Right cardiac atrium (tissue), 5 donors: ENCODE measurements around the gene ACTN1. TPM values are rescaled to one million over a fixed set of nuclear protein-coding genes. Genes with fewer than 3 reads are reported as not detected.
"Not testable (repeated sequence)": the region's sequence is repeated elsewhere in the genome, so short reads cannot be mapped to it uniquely, and the experiment has no call there.

Experiments used
- ATAC-seq, 2 donors: fragments of 200-7000 bp; cut with Tn5 transposase; one replicate each; pipeline versions ENCODE4 v1.8.0 to v1.9.1; 2020; ENCODE audit warnings: moderate library complexity in 2 of 2, mild to moderate bottlenecking in 1 of 2
- DNase-seq, 3 donors: peaks; one replicate each; pipeline ENCODE4 v3.0.0-alpha.2; 2020
- H3K27ac ChIP-seq: one replicate; pipeline ENCODE4 v1.5.1; 2013; ENCODE audit warnings: mild to moderate bottlenecking, low read length, control low read depth, moderate library complexity
- H3K27me3 ChIP-seq: one replicate; pipeline ENCODE4 v1.6.1; 2013; ENCODE audit not compliant: control insufficient read depth, insufficient read depth
- H3K4me1 ChIP-seq: one replicate; pipeline ENCODE4 v1.6.1; 2013; ENCODE audit warnings: low read length; ENCODE audit not compliant: control insufficient read depth, insufficient read depth
- H3K4me3 ChIP-seq: one replicate; pipeline ENCODE4 v1.5.1; 2013; ENCODE audit warnings: low read length, control low read depth
- H3K9me3 ChIP-seq: one replicate; pipeline ENCODE4 v1.6.1; 2013; ENCODE audit warnings: low read length; ENCODE audit not compliant: control insufficient read depth
- WGBS: extraction: QIAGEN DNeasy Blood & Tissue Kit; methylation state at CpG from one replicate; pipeline ENCODE4 v1.1.7; 2013; 5-methylcytosine and 5-hydroxymethylcytosine counted together
- intact Hi-C, 4 donors: fragments of 100-400 bp; cut with DNase I; formaldehyde crosslinking; loops; one replicate each; pipeline versions ENCODE4 v1.11.0 to v1.14.0; 2022 to 2023
- polyA plus RNA-seq: library from polyadenylated mRNA; stranded (reverse); fragments of 200-250 nt; gene quantifications from one replicate; pipeline ENCODE4 v1.2.3, GENCODE V29; 2013
- total RNA-seq, 4 donors: library from RNA; stranded (reverse); fragmentation: NEBNext Ultra II Directional; extraction: Animal tissue kit (Norgen Biotek cat#: 25700); gene quantifications; one replicate each; pipeline ENCODE4 v1.2.1, GENCODE V29; 2021
- donor health status: healthy with polysubstance abuse.
- donor health status: DM: no; HTN: yes; CAD: no.
- donor health status: DM: no; HTN: no; CAD: no.
- donor health status: DM: no; HTN: yes; CAD: no; lungs with severe emphysema.
- donor health status: DM: yes; HTN: yes; CAD: no.

Gene ACTN1
- total and polyA plus RNA-seq, 5 donors, result 80.5 to 305 (median 155) TPM

DNA sequence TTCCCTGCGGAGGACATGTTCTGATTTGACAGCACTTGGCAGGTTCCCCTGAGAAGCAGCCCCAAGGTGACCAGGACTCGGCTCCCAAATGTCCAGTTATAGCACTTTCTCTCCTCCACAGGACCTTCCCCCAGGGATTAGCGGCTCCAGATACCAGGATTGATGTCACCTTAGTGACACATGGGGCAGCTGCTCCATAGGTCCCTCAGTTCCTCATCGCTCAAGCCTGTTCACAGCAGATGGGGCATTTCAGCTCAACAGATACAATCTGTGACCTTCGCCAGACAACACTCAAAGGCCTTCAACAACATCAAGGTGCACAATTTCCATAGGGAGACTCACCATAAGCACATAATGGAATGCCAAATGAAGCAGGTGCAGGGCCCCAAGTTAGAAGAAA lies 118.3 kb downstream of the ACTN1 start:
- Histone ChIP-seq H3K27me3 (no peaks in the 10 kb centered on the region), H3K4me1 (no peaks in the 10 kb centered on the region), H3K9me3 (peaks cover 2% of the 10 kb centered on the region), H3K27ac (no peak overlapping the region), H3K4me3 (no peak overlapping the region)
- DNase-seq, result no peak
- intact Hi-C loops, result loop anchor here in 3 of 4 donors (5.0 to 10.0 kb wide), 2 partner anchors 244 to 247 kb away; no protein-coding TSS in a partner anchor
- WGBS, result 87% methylated on average over 5 of the region's 5 CpGs
- no peak for ATAC-seq

GRCh38 chr14:68857516-68858070 lies 121.5 kb downstream of the ACTN1 start:
- WGBS, result 88% methylated on average over 5 of the region's 5 CpGs
- Histone ChIP-seq H3K4me3 (no peak overlapping the region), H3K4me1 (no peaks in the 10 kb centered on the region), H3K27me3 (no peaks in the 10 kb centered on the region), H3K27ac (no peak overlapping the region), H3K9me3 (no peaks in the 10 kb centered on the region)
- DNase-seq, result no peak
- intact Hi-C loops, result no loop called here
- ATAC-seq, result no peak

GRCh38 chr14:68856572-68856971 lies 122.5 kb downstream of the ACTN1 start:
- H3K27me3 ChIP-seq, result no peaks in the 10 kb centered on the region
- intact Hi-C loops, result no loop called here

GRCh38 chr14:68854421-68854820 lies 124.7 kb downstream of the ACTN1 start:
- ATAC-seq, result no peak
- Histone ChIP-seq H3K27me3 (no peaks in the 10 kb centered on the region), H3K4me1 (no peaks in the 10 kb centered on the region), H3K9me3 (no peaks in the 10 kb centered on the region), H3K4me3 (no peak overlapping the region), H3K27ac (no peak overlapping the region)
- 80% methylated on average over 7 of the region's 7 CpGs for WGBS
- no peak for DNase-seq
- intact Hi-C loops, result no loop called here

More at GRCh38 chr14:68856572-68856971, 122.5 kb downstream of the ACTN1 start:
- Histone ChIP-seq H3K4me1 (no peaks in the 10 kb centered on the region), H3K27ac (no peak overlapping the region), H3K9me3 (no peaks in the 10 kb centered on the region), H3K4me3 (no peak overlapping the region)
- WGBS, result 84% methylated on average over 6 of the region's 6 CpGs
- ATAC-seq, result no peak
- no peak for DNase-seq

DNA sequence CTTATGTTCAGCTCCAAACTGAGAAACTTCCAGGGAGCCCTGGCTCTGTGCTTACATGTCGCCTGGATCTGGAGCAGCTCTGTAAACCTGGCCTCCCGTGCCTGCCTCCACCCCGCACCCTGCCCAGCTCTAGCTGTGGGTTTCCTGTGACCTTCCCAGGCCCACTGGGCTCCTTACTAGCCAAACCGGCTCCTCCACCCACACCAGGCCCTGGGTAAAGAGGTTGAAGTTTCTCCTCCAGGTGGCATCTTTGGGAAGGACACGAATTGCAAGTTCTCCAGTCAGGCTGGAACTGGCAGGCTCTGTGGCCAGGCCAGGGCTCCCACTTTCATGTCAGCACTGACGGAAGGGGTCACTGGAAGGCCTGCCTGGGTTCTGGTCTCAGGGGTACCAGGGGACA lies 125.4 kb downstream of the ACTN1 start:
- intact Hi-C loops, result no loop called here
- H3K27me3 ChIP-seq, result no peaks in the 10 kb centered on the region
- no peak for DNase-seq
- peak in 1 of 2 donors; percentile 27 for ATAC-seq
- no peak overlapping the region for H3K4me3 ChIP-seq
- H3K4me1 ChIP-seq, result no peaks in the 10 kb centered on the region
- 94% methylated on average over 6 of the region's 6 CpGs for WGBS
- H3K27ac ChIP-seq, result no peak overlapping the region
- H3K9me3 ChIP-seq, result no peaks in the 10 kb centered on the region

- intact Hi-C loops, H3K27ac ChIP-seq, H3K9me3 ChIP-seq, H3K4me1 ChIP-seq, H3K4me3 ChIP-seq, DNase-seq, H3K27me3 ChIP-seq, ATAC-seq: not testable (repeated sequence)
- 96% methylated on average over 7 of the region's 7 CpGs for WGBS
These were observed 126.6 kb downstream of the ACTN1 start for GRCh38 chr14:68852493-68852892.

- 80% methylated on average over 5 of the region's 5 CpGs for WGBS
- DNase-seq, result no peak
- no peak overlapping the region for H3K4me3 ChIP-seq
- no peaks in the 10 kb centered on the region for H3K9me3 ChIP-seq
- no peak for ATAC-seq
- intact Hi-C loops, result no loop called here
- no peak overlapping the region for H3K27ac ChIP-seq
- no peaks in the 10 kb centered on the region for H3K4me1 ChIP-seq
- H3K27me3 ChIP-seq, result no peaks in the 10 kb centered on the region
These were observed 128.0 kb downstream of the ACTN1 start for GRCh38 chr14:68851078-68851477.

DNA sequence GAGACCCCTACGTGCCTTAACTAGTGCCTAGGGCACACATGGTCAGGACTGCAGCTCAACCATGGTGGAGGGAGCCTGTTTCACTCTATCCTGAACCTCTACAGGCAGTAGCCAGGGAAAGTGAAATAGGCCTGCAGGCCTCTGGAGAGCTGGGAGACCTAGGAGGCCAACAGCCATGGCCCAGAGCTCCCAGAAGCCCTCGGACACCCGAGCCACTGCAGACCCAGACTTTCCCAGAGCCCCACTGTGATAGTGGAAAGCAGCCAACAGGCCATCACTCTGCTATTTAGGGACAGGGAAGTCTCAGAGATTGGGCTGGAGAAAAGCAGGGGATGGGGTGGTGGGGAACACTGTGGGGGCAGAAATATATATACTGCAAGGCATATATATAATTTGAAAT lies 129.7 kb downstream of the ACTN1 start:
- Histone ChIP-seq H3K4me1 (no peaks in the 10 kb centered on the region), H3K4me3 (no peak overlapping the region), H3K9me3 (no peaks in the 10 kb centered on the region), H3K27ac (no peak overlapping the region), H3K27me3 (no peaks in the 10 kb centered on the region)
- ATAC-seq (no peak), DNase-seq (no peak)
- WGBS, result 65% methylated on average over 3 of the region's 3 CpGs
- intact Hi-C loops, result no loop called here

DNA sequence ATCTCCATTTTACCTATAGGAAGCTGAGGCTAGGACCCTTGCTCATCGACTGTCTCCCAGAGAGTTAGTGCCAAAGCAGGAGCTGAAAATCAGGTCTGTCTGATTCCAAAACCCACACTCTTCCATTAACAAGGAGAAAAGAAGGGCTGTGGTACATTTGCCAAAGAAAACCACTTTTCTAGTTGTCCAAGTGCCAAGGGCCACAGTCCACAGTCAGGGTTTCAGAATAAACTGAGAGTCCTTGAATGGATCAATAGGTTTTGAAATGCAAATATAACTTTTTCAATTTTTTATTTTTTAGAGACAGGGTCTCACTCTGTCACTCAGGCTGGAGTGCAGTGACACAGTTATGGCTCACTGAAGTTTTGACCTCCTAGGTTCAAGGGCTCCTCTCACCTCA lies 130.8 kb downstream of the ACTN1 start:
- ATAC-seq, result no peak
- DNase-seq, result no peak
- Histone ChIP-seq H3K4me3 (no peak overlapping the region), H3K9me3 (no peaks in the 10 kb centered on the region), H3K27me3 (no peaks in the 10 kb centered on the region), H3K4me1 (no peaks in the 10 kb centered on the region), H3K27ac (no peak overlapping the region)
- 83% methylated on average over 1 of the region's 1 CpG for WGBS
- intact Hi-C loops, result no loop called here

DNA sequence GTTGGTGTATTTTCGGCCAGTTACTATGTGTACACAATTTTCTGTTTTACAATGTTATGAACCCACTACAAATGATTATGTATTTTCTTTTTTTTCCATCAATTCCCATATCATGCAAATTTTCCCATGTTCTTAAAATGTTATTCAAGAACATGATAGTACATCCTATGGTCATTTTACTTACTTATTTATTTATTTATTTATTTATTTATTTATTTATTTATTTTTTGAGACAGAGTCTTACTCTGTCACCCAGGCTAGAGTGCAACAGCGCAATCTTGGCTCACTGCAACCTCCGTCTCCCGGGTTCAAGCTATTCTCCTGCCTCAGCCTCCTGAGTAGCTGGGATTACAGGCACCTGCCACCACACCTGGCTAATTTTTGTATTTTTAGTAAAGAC lies 131.5 kb downstream of the ACTN1 start:
- 83% methylated on average over 4 of the region's 4 CpGs for WGBS
- DNase-seq, H3K4me1 ChIP-seq, H3K27ac ChIP-seq, H3K27me3 ChIP-seq, ATAC-seq, H3K9me3 ChIP-seq, intact Hi-C loops, H3K4me3 ChIP-seq: not testable (repeated sequence)

GRCh38 chr14:68846466-68846865 lies 132.6 kb downstream of the ACTN1 start:
- ATAC-seq (no peak), DNase-seq (no peak)
- H3K27ac ChIP-seq, result no peak overlapping the region
- no peaks in the 10 kb centered on the region for H3K9me3 ChIP-seq
- no peak overlapping the region for H3K4me3 ChIP-seq
- intact Hi-C loops, result no loop called here
- no peaks in the 10 kb centered on the region for H3K4me1 ChIP-seq
- WGBS, result 85% methylated on average over 3 of the region's 3 CpGs
- H3K27me3 ChIP-seq, result no peaks in the 10 kb centered on the region

DNA sequence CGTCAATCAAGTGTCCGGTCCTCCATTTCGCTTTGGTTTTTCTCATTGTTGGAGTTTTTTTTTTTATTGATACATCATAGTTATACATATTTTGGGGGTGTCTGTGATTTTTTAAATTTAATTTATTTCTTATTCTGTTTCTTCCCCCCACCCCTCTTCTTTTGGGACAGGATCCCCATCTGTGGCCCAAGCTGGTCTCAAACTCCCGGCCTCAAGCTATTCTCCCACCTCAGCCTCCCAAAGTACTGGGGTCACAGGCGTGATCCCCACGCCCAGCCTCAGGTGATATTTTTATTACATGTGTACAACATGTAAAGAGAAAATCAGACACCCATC lies 134.9 kb downstream of the ACTN1 start:
- H3K4me3 ChIP-seq, result no peak overlapping the region
- no peak overlapping the region for H3K27ac ChIP-seq
- H3K27me3 ChIP-seq, result no peaks in the 10 kb centered on the region
- H3K4me1 ChIP-seq, result no peaks in the 10 kb centered on the region
- no peak for DNase-seq
- no peaks in the 10 kb centered on the region for H3K9me3 ChIP-seq
- ATAC-seq, result peak in 1 of 2 donors; percentile 7
- intact Hi-C loops, result no loop called here
- 28% methylated on average over 6 of the region's 6 CpGs for WGBS
